HG02840 (cell line): ENCODE data around the gene TOP3B.

Experiments used
- ATAC-seq: cut with Tn5 transposase; IDR thresholded peaks from one replicate; pipeline ENCODE4 v1.9.1; 2021; ENCODE audit warnings: mild to moderate bottlenecking, moderate library complexity, moderate number of reproducible peaks; ENCODE audit not compliant: unreplicated experiment, low FRiP score

The TOP3B gene

DNA sequence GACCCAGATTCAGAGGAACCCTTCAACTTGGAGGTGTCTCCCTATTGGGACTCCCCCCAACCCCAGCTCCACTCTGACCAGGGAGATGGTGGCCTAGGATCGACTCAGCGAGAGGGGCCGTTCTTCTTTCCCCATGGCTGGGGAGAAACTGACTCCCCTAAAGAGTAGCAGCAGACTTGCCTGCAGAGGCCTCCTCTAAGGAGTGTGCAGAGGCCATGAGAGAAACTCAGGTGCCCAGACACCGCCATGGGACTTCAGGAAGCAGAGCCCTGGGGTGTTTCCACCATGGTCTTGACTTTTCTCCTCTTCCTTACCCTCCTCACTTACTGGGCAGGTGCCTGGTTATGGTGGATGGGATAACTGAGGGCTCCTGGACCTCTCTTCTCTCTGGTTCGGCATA, 2.6 kb upstream of the TOP3B start:
- ATAC-seq = no peak

DNA sequence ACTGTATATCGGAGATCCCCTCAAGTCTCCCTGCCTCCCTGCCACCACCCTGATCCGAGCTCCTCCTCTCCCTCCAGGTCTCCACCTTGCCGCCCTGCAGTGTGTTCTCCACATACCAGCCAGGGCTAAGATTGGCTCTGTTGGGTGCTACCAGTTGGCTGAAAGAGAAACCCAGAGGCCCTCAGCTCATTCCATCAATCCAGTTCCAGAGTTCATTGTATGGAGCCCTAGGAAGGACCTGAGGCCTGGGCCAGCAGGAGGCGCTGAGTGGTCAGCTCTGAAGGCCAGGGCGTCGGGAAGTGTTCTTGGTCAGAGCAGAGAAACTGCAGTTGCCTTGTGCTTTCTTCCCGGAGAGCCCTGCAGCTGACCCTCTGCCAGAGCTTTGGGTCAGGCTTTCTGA, 2.2 kb upstream of the TOP3B start:
- ATAC-seq = no peak

DNA sequence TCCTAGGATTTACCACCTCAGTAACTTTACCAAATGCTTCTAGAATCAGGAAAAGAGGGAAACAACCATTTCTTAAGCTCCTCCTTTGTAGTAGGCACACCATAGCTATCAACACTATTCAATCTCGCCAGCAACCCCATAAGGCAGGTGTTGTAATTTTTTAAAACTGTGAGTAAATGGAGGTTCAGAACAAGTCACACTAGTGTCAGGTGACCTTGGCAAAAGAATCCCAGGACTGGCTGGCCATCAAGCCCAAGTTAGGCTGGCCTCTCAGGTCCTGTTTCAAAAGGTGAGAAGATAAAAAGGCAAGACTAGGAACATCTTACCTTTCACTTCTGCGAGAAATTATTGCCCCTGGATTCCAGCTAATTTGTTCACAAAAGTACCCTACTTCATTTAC, 713 bp downstream of the TOP3B start:
- ATAC-seq = no peak

DNA sequence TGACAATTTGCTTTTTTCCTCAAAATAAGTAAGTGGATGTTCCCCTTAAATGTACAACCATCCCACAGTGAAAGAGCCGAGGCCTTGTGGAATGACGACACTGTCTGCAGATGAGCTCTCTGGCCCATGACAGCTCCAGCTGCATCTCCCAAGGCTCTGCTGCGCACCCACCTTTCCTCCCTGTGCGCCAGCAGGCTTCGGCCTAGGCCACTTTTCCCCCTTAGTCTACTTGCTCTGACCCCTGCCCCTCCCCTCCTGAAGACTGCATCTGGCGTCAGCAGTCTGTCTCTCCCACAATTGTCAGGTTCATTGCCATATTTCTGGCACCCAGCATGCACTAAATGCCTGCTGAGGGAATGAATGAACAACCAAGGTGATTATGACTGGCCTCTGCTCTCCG, 2.0 kb downstream of the TOP3B start:
- ATAC-seq = no peak

DNA sequence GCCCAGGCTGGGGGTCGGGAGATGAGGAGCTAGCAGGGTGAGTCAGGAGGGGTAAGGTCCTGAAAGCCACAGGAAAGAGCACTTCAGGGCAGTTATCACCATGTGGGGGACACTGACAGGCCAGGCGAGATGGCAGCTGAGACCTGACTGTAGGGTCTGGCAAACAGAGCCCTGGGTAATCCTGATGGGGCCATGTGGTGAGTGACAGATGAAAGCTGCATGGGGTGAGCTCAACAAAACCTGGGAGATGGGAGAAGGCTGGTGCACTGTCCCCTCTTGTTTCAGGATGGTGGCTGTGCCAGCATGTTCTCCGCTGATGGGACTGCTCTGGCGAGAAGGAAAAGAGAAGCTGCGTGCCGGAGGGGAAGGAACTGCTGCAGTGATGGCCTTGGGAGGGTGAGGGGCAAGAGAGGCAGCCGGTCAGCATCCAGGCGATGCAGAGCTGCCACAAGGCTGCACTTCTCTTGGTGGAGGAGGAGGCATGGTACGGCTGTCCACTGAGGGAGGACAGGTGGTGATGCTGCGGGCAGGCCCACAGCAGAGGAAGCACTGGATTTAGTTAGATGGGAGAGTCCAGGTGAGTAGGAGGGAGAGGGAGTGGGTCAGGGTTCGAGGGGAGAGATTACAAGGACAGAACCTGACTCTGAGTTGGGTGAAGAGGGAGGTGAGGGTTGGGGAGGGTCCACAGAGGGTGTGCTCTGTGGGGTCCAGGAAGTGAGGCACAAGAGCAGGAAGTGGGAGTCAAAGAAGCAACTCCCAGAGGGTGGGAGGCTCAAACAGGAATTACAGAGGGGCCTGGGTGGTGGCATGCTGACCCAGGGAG, 3.8 kb downstream of the TOP3B start:
- no peak for ATAC-seq

GRCh38 chr22:21977814-21978213, 4.8 kb downstream of the TOP3B start:
- no peak for ATAC-seq

DNA sequence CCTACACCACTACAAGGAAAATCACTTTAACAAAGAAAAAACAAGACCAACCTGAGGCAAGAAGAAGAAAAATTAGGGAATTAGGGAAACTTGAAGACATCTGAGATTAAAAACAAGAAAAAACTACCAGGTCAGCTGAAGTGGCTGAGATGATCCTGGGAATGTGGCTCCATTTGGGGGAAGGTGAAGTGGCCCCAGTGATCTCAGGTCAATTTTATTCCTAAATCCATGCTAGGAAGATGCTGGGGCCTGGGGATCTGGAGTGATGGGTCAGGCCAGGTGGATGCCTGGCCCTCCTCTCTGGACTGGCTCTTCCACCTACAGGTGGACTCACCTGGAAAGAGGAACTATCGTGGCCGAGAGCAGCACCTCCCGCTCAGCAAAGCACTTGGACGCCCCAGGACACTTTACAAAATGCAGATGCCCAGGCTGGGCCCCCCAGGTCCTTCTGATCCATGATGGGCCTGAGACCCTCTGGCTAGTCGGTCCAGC, 6.7 kb downstream of the TOP3B start:
- ATAC-seq = no peak

- no peak for ATAC-seq
Measured at GRCh38 chr22:21975273-21975672, 7.3 kb downstream of the TOP3B start.

GRCh38 chr22:21974058-21974649, 8.4 kb downstream of the TOP3B start:
- ATAC-seq = no peak

- ATAC-seq = no peak
Measured at GRCh38 chr22:21972806-21973205, 9.8 kb downstream of the TOP3B start.

- ATAC-seq = no peak
Measured at GRCh38 chr22:21972293-21972779, 10.3 kb downstream of the TOP3B start.

DNA sequence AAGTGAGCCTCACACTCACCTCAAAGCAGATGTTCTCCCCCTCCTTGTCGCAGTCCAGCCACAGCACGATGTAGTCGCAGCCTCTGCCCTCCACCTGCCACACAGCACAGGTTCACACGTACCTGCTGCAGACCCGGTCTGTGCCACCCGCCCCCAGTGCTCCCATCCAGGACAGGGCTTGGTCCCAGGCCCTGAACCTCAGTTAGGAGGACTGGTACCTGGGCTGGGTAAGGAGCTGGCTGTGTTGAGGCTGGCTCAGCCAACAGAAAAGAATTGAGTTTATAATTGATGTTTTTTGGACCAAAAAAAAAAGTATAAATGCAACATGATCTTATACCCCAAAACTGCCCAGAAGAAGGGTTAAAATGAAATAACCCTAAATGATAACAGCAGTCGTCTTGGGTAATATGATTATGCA, 10.7 kb downstream of the TOP3B start:
- ATAC-seq = no peak

GRCh38 chr22:21970800-21971617, 11.6 kb downstream of the TOP3B start:
- ATAC-seq = no peak

- ATAC-seq = no peak
Measured at GRCh38 chr22:21970037-21970799, 12.4 kb downstream of the TOP3B start.

GRCh38 chr22:21968452-21969129, 14.0 kb downstream of the TOP3B start:
- ATAC-seq = no peak

DNA sequence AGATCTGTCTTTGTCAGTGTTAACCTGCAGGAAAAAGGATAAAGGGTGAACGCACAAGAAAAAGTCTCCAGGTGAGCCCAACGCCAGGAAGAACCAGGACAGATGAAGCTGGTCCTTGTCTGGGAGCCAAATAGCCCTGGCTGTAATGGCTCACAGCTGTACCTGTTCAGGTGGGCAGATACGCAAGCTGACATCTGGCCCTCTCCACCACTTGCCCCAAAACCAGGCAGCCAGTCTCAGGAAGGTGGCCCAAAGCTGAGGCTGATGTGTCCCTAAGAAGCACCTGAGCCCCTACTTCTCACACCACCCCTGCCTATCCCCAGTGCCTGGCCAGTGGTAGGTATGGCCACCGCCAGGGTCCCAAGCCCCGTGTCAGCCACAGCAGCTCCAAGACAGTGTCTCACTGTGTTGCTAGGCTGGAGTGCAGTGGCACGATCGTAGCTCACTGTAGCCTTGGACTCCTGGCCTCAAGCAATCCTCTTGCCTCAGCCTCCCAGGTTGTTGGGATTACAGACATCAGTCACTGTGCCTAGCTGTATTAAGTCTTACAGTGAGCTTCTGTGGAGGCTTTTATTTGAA, 14.8 kb downstream of the TOP3B start:
- ATAC-seq = no peak

DNA sequence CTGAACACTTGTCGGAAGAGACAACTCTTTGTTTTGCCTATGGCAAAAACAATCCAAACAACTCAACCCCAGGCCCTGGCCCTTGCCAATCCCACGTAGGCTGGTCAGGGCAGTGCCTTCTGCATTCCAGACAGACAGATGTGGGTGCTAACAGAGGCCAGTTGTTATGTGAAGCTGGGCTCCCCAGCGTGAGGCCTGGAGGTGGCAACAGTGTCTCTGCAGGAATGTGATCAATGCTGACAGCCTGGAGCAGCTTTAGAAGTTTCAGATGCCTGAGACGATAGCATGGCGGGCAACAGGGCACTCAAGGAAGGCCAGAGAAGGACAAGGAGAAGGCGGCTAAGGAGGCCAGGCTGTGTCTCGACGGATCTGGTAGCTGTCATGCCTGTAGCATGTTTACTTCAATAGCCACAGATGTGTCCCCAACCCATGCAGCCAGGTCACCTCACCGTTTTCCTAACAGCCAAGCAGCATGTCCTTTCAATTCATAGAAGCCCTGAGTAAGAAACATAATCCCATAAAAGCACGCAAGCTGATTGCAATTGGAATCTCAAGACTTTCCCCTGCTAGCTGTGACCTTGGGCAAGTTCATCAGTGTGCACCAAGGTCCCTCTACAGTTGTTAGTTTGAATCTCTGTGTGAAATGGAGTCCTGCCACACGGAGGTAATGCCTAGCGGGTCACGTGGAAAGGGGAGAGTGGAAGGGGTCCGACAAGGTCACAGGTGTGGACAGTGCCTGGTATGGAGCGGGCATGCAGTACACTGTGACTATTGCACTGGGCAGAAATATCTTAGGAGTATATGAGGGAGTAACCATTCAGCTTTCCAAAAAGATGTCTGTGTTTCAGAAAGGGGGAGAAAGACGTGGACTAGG, 15.7 kb downstream of the TOP3B start:
- ATAC-seq = no peak

- no peak for ATAC-seq
Measured at GRCh38 chr22:21965762-21966288, 16.8 kb downstream of the TOP3B start.
